HCT116 (cell line): Measurements from ENCODE around the gene SND1. TPM values are rescaled to one million over a fixed set of nuclear protein-coding genes. Genes with fewer than 3 reads are reported as not detected.

ENCODE experiments used
- ATAC-seq: fragments of 200-7000 bp; cut with Tn5 transposase; 2 replicates; pipeline ENCODE4 v1.9.1; 2020; ENCODE audit warnings: mild to moderate bottlenecking, moderate library complexity
- BruUV-seq: library from RNA; stranded (reverse); fragments of 400-500 nt; replicated peaks from 2 replicates; lab custom pipeline; 2021; lab: Mats Ljungman, UMichigan
- CTCF ChIA-PET: fragments of 300-600 bp; sonication (Branson Sonifier 250); formaldehyde crosslinking; loops from one replicate; lab custom pipeline; 2021; ENCODE audit warnings: antibody characterized with exemption; lab: Charles Lee
- POLR2A ChIA-PET: fragments of 300-600, 350-600 bp; sonication (Branson Sonifier 250); formaldehyde crosslinking; loops from one replicate; lab custom pipeline; 2021; ENCODE audit warnings: antibody characterized with exemption; lab: Charles Lee
- RAD21 ChIA-PET, 2 experiments: fragments of 300-600 bp; sonication (Branson Sonifier 250); formaldehyde crosslinking; loops; one replicate each; lab custom pipeline; 2023; ENCODE audit warnings: low total read pairs in 2 of 2; ENCODE audit not compliant: uncharacterized antibody in 2 of 2, unreplicated experiment in 2 of 2, low non-redundant PET in 1 of 2; lab: Charles Lee
- DNase-seq: peaks from one replicate; pipeline ENCODE4 v3.0.0-alpha.2; 2010; ENCODE audit warnings: low read depth, low spot score
- H2AFZ ChIP-seq: fragments of 200-600 bp; shearing (Covaris generic), sonication (generic); 2 replicates; pipeline ENCODE4 v1.6.1; 2017; ENCODE audit warnings: low read depth, mixed run types, mixed read lengths, antibody characterized with exemption, low read length; ENCODE audit not compliant: poor library complexity, severe bottlenecking
- H3K27ac ChIP-seq: 2 replicates; pipeline ENCODE4 v1.5.1; 2012; ENCODE audit warnings: low read depth, low read length
- H3K27me3 ChIP-seq: fragments of 200-600 bp; sonication (generic); 2 replicates; pipeline ENCODE4 v1.6.1; 2016; ENCODE audit warnings: mixed run types, low read length, mixed read lengths; ENCODE audit not compliant: insufficient read depth
- H3K36me3 ChIP-seq, 2 experiments: fragments of 200-500 bp in 1 of 2; fragments of 200-600 bp in 1 of 2; sonication (Bioruptor generic) in 1 of 2; sonication (generic) in 1 of 2; 2 replicates each; pipeline versions ENCODE4 v1.5.1 to v1.6.1; 2014 to 2016; ENCODE audit warnings: low read length in 2 of 2, inconsistent platforms in 1 of 2, mixed read lengths in 1 of 2, mixed run types in 1 of 2; ENCODE audit not compliant: insufficient read depth in 2 of 2, control insufficient read depth in 1 of 2
- H3K4me1 ChIP-seq, 2 experiments: fragments of 200-600 bp in 1 of 2; sonication (generic) in 1 of 2; 2 replicates each; pipeline versions ENCODE4 v1.5.1 to v1.6.1; 2012 to 2017; ENCODE audit warnings: low read length in 2 of 2, inconsistent platforms in 1 of 2, mild to moderate bottlenecking in 1 of 2, mixed read lengths in 1 of 2, mixed run types in 1 of 2, moderate library complexity in 1 of 2; ENCODE audit not compliant: insufficient read depth in 2 of 2, control insufficient read depth in 1 of 2
- H3K4me2 ChIP-seq: fragments of 200-600 bp; sonication (generic); 2 replicates; pipeline ENCODE4 v1.6.1; 2017; ENCODE audit warnings: mixed run types, low read length, mixed read lengths
- H3K4me3 ChIP-seq, 2 experiments: fragments of 200-600 bp in 1 of 2; sonication (generic) in 1 of 2; replicated peaks in 1 of 2; 2 replicates each; pipeline ENCODE4 v1.5.1; 2011 to 2016; ENCODE audit warnings: low read length in 2 of 2, control low read depth in 1 of 2, low read depth in 1 of 2, mild to moderate bottlenecking in 1 of 2, mixed read lengths in 1 of 2, mixed run types in 1 of 2
- H3K79me2 ChIP-seq: fragments of 200-600 bp; sonication (generic); 2 replicates; pipeline ENCODE4 v1.6.1; 2017; ENCODE audit warnings: mild to moderate bottlenecking, mixed run types, low read length, moderate library complexity, mixed read lengths; ENCODE audit not compliant: insufficient read depth
- H3K9ac ChIP-seq: fragments of 200-600 bp; sonication (generic); 2 replicates; pipeline ENCODE4 v1.6.1; 2016; ENCODE audit warnings: low read length, mixed read lengths
- H3K9me2 ChIP-seq: fragments of 200-600 bp; sonication (generic), shearing (Covaris generic); 2 replicates; pipeline ENCODE4 v1.6.1; 2017; ENCODE audit warnings: mixed run types, mild to moderate bottlenecking, moderate library complexity; ENCODE audit not compliant: insufficient read depth
- H3K9me3 ChIP-seq, 2 experiments: fragments of 200-500 bp in 1 of 2; fragments of 200-600 bp in 1 of 2; sonication (Bioruptor generic) in 1 of 2; sonication (generic) in 1 of 2; 2 replicates each; pipeline ENCODE4 v1.6.1; 2014 to 2017; ENCODE audit warnings: low read length in 2 of 2, mixed read lengths in 2 of 2, inconsistent platforms in 1 of 2, low read depth in 1 of 2, mild to moderate bottlenecking in 1 of 2, mixed run types in 1 of 2, moderate library complexity in 1 of 2; ENCODE audit not compliant: control insufficient read depth in 1 of 2, insufficient read depth in 1 of 2
- H4K20me1 ChIP-seq: fragments of 200-600 bp; sonication (generic), shearing (Covaris generic); 2 replicates; pipeline ENCODE4 v1.6.1; 2017; ENCODE audit warnings: mixed run types, mild to moderate bottlenecking, moderate library complexity; ENCODE audit not compliant: insufficient read depth
- ATF3 ChIP-seq: IDR thresholded peaks from 2 replicates; pipeline ENCODE4 v1.6.1; 2012
- CBX3 ChIP-seq: IDR thresholded peaks from 2 replicates; pipeline ENCODE4 v1.6.1; 2012; ENCODE audit warnings: low read depth
- CEBPB ChIP-seq: IDR thresholded peaks from 2 replicates; pipeline ENCODE4 v1.6.1; 2012; ENCODE audit warnings: low read depth
- EGR1 ChIP-seq: IDR thresholded peaks from 2 replicates; pipeline ENCODE4 v1.6.1; 2012; ENCODE audit warnings: low read depth
- JUND ChIP-seq: IDR thresholded peaks from 2 replicates; pipeline ENCODE4 v1.6.1; 2012
- MAX ChIP-seq: IDR thresholded peaks from 2 replicates; pipeline ENCODE4 v1.6.1; 2012
- REST ChIP-seq: IDR thresholded peaks from 2 replicates; pipeline ENCODE4 v1.6.1; 2012; ENCODE audit warnings: low read depth
- ZBTB33 ChIP-seq: IDR thresholded peaks from 2 replicates; pipeline ENCODE4 v1.6.1; 2011; ENCODE audit warnings: mild to moderate bottlenecking, low read length, moderate library complexity; ENCODE audit not compliant: insufficient replicate concordance; ENCODE audit errors: extremely low read depth
- ZFX ChIP-seq: fragments of 450-650 bp; IDR thresholded peaks from 2 replicates; pipeline ENCODE4 v1.6.1; 2017
- ZNF274 ChIP-seq: fragments of 200-500 bp; sonication (Bioruptor generic); IDR thresholded peaks from 2 replicates; pipeline ENCODE4 v1.6.1; 2014; ENCODE audit warnings: mild to moderate bottlenecking, low read depth, low read length, inconsistent platforms
- intact Hi-C: fragments of 100-400 bp; cut with micrococcal nuclease; formaldehyde crosslinking; loops from 2 replicates; pipeline ENCODE4 v1.10.0; 2022
- total RNA-seq: library from RNA; stranded (reverse); gene quantifications from one replicate; pipeline ENCODE4 v1.2.1, GENCODE V29; 2021; ENCODE audit not compliant: unreplicated experiment

SND1 gene
- total RNA-seq, 1 experiment from 2014 or later = 169 TPM

- no peak overlapping the region for H3K9ac ChIP-seq
- ChIA-PET POLR2A (no interaction called here), CTCF (no interaction called here)
- no peaks in the 10 kb centered on the region for H3K27me3 ChIP-seq
- no peak overlapping the region for H3K4me2 ChIP-seq
- no peaks in the 10 kb centered on the region; the same call in none of the 2 replicates for H4K20me1 ChIP-seq
- H3K79me2 ChIP-seq = peaks cover 21% of the 10 kb centered on the region; the same call in 1 of the 2 replicates
- peaks cover 0 to 18% of the 10 kb centered on the region in 2 experiments; a peak in 1 of 4 replicates for H3K4me1 ChIP-seq
- intact Hi-C loops = no loop called here
- peaks cover 0 to 8% of the 10 kb centered on the region in 2 experiments; a peak in 1 of 4 replicates for H3K36me3 ChIP-seq
- no peak overlapping the region for H2AFZ ChIP-seq
- no peaks in the 10 kb centered on the region for H3K9me2 ChIP-seq
- BruUV-seq = no TSS peak
- no peak for ATAC-seq
- no peak overlapping the region for H3K4me3 ChIP-seq
- no peak for DNase-seq
- H3K27ac ChIP-seq = no peak overlapping the region
- TF ChIP-seq EGR1 = no peak
- TF ChIP-seq, all 23 proteins: peak for 0
- H3K9me3 ChIP-seq = no peaks in the 10 kb centered on the region
- RAD21 ChIA-PET = no interaction called here
These were observed 249.0 kb downstream of the SND1 start for GRCh38 chr7:127900732-127901685.

- Histone ChIP-seq H3K4me2 (no peak overlapping the region), H3K4me1 (peaks cover 0 to 16% of the 10 kb centered on the region in 2 experiments; a peak in 1 of 4 replicates), H3K9me3 (no peaks in the 10 kb centered on the region), H2AFZ (no peak overlapping the region), H3K9me2 (no peaks in the 10 kb centered on the region), H3K4me3 (no peak overlapping the region), H3K9ac (no peak overlapping the region), H3K27me3 (no peaks in the 10 kb centered on the region), H3K79me2 (peaks cover 20% of the 10 kb centered on the region; the same call in 1 of the 2 replicates), H4K20me1 (no peaks in the 10 kb centered on the region; the same call in none of the 2 replicates), H3K36me3 (peaks cover 0 to 8% of the 10 kb centered on the region in 2 experiments; a peak in 1 of 4 replicates), H3K27ac (no peak overlapping the region)
- DNase-seq (no peak), ATAC-seq (no peak)
- no TSS peak for BruUV-seq
- POLR2A ChIA-PET = no interaction called here
- intact Hi-C loops = no loop called here
- RAD21 ChIA-PET = no interaction called here
- CTCF ChIA-PET = no interaction called here
- TF ChIP-seq CEBPB (no peak), JUND (no peak), ZBTB33 (no peak), EGR1 (no peak), ZFX (no peak), ATF3 (no peak), CBX3 (no peak), REST (no peak), ZNF274 (no peak), MAX (no peak)
These were observed 250.1 kb downstream of the SND1 start for GRCh38 chr7:127901895-127902703.
